GM21825 (cell line): ENCODE data around the gene RALA.
A peak's percentile ranks its signal among the peaks of the same experiment; 100 is the strongest.

ENCODE experiments used
- ATAC-seq: cut with Tn5 transposase; IDR thresholded peaks from one replicate; pipeline ENCODE4 v1.9.1; 2021; ENCODE audit warnings: mild to moderate bottlenecking, moderate library complexity; ENCODE audit not compliant: unreplicated experiment

RALA gene

GRCh38 chr7:39609935-39610263, 13.5 kb upstream of the RALA start:
- no peak for ATAC-seq

GRCh38 chr7:39613577-39613976, 9.8 kb upstream of the RALA start:
- ATAC-seq, result no peak

- ATAC-seq, result no peak
Observed at GRCh38 chr7:39614299-39614698, 9.1 kb upstream of the RALA start.

GRCh38 chr7:39615350-39615975, 7.9 kb upstream of the RALA start:
- ATAC-seq, result no peak

- no peak for ATAC-seq
Observed at GRCh38 chr7:39616138-39616537, 7.2 kb upstream of the RALA start.

- no peak for ATAC-seq
Observed at GRCh38 chr7:39617005-39617404, 6.4 kb upstream of the RALA start.

- ATAC-seq, result no peak
Observed at GRCh38 chr7:39618868-39619267, 4.5 kb upstream of the RALA start.

- ATAC-seq, result no peak
Observed at GRCh38 chr7:39620486-39620885, 2.9 kb upstream of the RALA start.

GRCh38 chr7:39621261-39621660, 2.1 kb upstream of the RALA start:
- ATAC-seq, result no peak

GRCh38 chr7:39621784-39622411, 1.5 kb upstream of the RALA start:
- no peak for ATAC-seq

GRCh38 chr7:39622609-39623008, 763 bp upstream of the RALA start:
- ATAC-seq, result no peak

GRCh38 chr7:39623732-39624441, 515 bp downstream of the RALA start:
- peak; percentile 50 for ATAC-seq

- ATAC-seq, result no peak
Observed at GRCh38 chr7:39624442-39624807, 1.1 kb downstream of the RALA start.

GRCh38 chr7:39624935-39625694, 1.7 kb downstream of the RALA start:
- ATAC-seq, result no peak

- ATAC-seq, result no peak
Observed at GRCh38 chr7:39631736-39632308, 8.4 kb downstream of the RALA start.

GRCh38 chr7:39633563-39634477, 10.4 kb downstream of the RALA start:
- ATAC-seq, result peak; percentile 72

- ATAC-seq, result no peak
Observed at GRCh38 chr7:39634478-39634805, 11.1 kb downstream of the RALA start.

GRCh38 chr7:39637400-39637799, 14.0 kb downstream of the RALA start:
- peak; percentile 48 for ATAC-seq

GRCh38 chr7:39637963-39638485, 14.7 kb downstream of the RALA start:
- no peak for ATAC-seq

- ATAC-seq, result no peak
Observed at GRCh38 chr7:39642896-39643295, 19.5 kb downstream of the RALA start.
